Endothelial cell of umbilical vein (primary cell): ENCODE data around the gene ANKRD33B.

Experiments
- EZH2 ChIP-seq: IDR thresholded peaks from 2 replicates; pipeline ENCODE4 v1.6.1; 2012; ENCODE audit warnings: borderline replicate concordance, low read depth, mild to moderate bottlenecking, moderate library complexity, low read length, inconsistent platforms; ENCODE audit not compliant: severe bottlenecking
- FOS ChIP-seq: IDR thresholded peaks from 2 replicates; pipeline ENCODE4 v1.6.1; 2011; ENCODE audit warnings: mild to moderate bottlenecking, low read length, moderate library complexity, borderline replicate concordance; ENCODE audit not compliant: insufficient read depth
- POLR2A ChIP-seq: IDR thresholded peaks from 2 replicates; pipeline ENCODE4 v1.6.1; 2012; ENCODE audit warnings: low read depth, mild to moderate bottlenecking, control low read depth, low read length
- POLR2AphosphoS5 ChIP-seq: IDR thresholded peaks from 2 replicates; pipeline ENCODE4 v1.6.1; 2012; ENCODE audit warnings: low read depth, mild to moderate bottlenecking, control low read depth, low read length, moderate library complexity; ENCODE audit not compliant: insufficient read depth
- TF ChIP-seq, protein P1 (sequence below), 2 donors: IDR thresholded peaks; 1 replicate in 1 of 2; 2 replicates in 1 of 2; pipeline ENCODE4 v1.5.1; 2011; ENCODE audit warnings: low read length in 2 of 2, mild to moderate bottlenecking in 2 of 2, moderate library complexity in 2 of 2, control low read depth in 1 of 2, inconsistent platforms in 1 of 2, low read depth in 1 of 2; ENCODE audit not compliant: insufficient read depth in 1 of 2; ENCODE audit errors: extremely low read depth in 1 of 2

DNA sequence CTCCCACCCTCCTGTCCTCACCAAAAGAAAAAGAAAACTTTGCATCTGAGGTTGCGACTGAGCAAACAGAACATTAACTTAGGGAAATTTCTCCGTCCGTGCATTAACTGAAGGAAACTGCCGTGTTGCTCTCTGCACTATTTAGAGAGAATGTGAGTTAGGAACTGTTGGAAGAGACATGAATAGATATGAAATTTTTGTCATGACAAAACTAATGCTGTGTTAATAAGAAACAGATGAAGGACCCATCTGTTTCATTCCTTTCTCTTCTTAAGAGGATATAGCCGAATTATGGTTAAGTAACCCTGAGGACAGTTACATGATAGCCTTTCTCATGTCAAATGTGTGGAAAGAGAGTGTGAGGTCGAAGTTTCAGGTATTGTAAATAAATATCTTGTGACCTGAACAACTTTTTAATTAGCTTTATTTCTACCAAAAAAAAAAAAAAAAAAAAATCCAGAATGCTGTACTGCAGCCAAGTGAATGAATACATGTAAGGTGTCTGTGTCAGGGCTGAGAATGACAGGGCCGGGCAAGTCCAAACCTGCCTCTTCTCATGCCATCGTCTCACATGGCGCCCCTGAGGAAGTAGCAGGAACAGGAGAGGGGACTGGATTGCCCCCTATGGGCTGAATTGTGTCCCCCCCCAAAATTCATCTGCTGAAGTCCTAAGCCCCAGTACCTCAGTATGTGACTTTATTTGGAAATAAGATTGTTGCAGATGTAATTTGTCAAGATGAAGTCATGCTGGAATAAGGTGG, 35.6 kb upstream of the ANKRD33B start:
- TF ChIP-seq, protein P1, sequence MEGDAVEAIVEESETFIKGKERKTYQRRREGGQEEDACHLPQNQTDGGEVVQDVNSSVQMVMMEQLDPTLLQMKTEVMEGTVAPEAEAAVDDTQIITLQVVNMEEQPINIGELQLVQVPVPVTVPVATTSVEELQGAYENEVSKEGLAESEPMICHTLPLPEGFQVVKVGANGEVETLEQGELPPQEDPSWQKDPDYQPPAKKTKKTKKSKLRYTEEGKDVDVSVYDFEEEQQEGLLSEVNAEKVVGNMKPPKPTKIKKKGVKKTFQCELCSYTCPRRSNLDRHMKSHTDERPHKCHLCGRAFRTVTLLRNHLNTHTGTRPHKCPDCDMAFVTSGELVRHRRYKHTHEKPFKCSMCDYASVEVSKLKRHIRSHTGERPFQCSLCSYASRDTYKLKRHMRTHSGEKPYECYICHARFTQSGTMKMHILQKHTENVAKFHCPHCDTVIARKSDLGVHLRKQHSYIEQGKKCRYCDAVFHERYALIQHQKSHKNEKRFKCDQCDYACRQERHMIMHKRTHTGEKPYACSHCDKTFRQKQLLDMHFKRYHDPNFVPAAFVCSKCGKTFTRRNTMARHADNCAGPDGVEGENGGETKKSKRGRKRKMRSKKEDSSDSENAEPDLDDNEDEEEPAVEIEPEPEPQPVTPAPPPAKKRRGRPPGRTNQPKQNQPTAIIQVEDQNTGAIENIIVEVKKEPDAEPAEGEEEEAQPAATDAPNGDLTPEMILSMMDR (IDR thresholded peaks at IDR 0.05; ENCODE audit: extremely low read depth in 1 of 2, insufficient read depth in 1 of 2, low read depth in 1 of 2, low read length in 2 of 2) = no peak
- TF ChIP-seq POLR2AphosphoS5 (no peak), EZH2 (no peak), FOS (no peak), POLR2A (no peak)
